DMS79 (cell line): ENCODE data around the gene CCND1.
"Not testable (repeated sequence)": the region's sequence is repeated elsewhere in the genome, so short reads cannot be mapped to it uniquely, and the experiment has no call there.

ENCODE experiments used
- DNase-seq: peaks from one replicate; lab custom pipeline; 2025; lab: John Stamatoyannopoulos, UW

CCND1 gene

DNA sequence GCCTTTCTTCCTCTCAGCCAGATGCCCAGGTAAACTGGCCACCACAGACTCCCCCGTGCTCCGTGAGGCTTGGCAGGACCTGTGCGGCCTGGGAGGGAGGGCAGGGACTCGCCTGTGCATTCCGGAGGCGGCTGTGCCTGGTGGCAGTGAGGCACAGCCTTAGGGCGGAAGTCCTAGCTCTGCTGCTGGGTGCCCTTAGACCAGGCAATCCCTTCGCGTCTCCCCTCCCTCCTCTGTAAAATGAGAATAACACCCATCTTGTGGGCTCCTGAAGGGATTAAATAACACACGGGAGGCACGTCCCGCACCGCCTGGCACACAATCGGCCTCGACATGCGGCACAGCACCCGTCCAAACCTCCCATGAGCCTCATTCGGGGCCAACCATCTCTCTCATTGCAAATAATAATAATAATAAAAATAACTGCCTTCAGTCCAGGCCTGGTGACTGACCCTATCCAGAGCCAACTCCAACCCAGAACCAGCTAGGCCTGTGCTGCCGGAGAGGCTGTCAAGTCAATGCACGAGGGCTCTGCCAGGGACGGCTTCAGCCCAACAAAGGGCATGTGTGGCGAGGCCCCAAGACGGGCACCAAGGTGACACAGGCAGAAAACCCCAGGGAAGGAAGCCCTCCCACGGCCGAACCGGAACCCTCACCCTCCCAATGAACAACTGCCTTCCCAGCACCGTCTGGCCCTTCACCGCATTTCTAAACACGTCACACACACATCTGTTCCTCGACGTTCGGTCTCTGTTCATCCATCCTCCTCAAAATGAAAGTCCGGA, 26.0 kb downstream of the CCND1 start:
- DNase-seq, result no peak

DNA sequence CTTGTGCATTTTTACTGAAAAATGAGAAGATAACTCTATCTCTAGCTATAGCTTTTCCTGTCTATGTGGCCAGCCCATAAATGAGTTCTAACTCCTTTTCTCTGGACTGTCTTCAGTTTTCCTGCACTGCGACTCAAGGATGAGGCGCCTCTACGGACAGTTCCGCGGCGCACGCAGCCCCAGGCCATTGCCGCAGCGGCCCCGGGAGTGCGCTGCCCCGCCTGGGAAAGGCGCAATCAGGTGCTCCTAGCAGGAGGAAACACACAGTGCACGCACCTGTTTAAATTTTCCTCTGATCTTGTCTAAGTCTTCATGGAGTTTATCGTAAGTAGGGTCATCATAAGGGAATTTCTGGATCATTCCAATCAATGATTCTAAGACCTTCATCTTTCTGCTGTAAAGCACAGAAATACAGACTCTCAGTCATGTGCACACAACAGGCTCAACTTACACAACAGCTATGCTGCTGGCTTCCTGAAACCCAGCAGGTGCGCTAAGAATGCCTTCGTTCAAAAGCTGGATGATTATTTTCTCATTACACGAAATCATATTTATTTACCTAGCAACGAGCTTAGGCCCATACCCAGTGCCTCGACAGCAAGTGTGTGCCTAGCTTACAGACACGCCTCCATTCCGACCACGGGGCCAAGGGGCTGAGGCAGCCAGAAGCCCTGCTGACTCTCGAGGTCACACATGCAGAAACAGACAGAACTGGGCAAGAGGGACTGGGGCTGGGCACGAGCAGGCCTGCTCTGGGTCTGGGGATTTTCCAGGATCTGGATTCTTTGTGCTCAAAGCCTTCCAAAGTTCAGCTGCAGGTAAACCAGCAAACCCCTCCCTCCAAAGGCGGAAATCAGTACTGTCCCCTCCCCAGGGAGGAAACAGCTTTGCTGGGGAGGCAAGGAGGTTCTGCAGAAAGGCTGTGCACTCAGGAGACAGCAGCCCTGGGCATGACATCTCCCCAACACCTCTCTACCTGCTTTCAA, 27.0 kb downstream of the CCND1 start:
- no peak for DNase-seq

DNA sequence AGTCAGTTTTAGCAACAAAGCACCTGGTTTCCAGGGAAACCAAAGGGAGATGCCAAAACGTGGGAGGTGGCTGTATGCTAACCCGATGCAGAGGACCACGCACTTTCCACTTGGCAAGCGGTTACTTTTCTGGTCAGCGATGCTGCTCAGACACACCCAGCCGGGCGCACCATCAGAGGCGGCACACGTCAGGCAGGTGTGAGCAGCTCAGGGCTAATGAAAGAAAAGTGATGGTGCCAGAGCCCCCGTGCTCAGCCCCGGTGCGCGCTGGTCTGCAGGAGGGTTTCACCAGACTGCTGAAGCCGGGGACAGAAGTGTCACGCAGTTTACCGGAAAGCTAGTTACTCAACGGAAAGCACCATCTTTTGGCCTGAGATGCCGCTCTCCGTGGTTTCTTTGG, 28.5 kb downstream of the CCND1 start:
- DNase-seq, result no peak

DNA sequence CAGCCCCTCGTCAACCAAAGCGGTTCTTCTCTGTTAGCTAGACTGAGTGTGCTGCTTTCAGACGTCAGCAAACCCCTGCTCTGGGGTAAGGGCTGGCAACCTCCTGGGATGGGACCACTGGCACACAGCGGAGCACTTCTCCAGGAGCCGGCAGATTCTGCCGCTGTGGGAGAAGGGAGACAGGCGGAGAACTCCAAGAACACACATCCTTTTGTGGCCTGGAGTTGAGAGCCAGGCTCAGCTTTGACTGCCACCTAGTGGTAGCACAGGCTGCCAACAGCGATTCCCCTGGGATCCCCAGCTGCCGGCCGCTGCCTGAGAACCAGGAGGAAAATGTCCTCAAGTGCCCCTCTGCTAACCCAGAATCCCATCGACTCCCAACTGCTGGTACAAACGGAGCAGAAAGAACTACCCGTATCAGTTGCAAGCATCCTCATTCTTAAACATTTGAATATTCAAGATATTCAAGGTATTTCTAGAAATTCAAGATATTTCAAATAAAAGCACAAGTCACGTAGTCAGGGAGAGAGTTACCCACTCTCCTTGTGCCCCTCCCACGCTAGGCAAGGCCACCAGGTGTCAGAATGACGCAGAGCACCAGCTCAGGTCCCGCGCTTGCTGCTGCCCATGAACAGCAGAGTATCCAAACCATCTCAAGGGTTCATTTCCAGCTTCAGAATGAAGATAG, 29.3 kb downstream of the CCND1 start:
- DNase-seq, result peak; percentile 73

DNA sequence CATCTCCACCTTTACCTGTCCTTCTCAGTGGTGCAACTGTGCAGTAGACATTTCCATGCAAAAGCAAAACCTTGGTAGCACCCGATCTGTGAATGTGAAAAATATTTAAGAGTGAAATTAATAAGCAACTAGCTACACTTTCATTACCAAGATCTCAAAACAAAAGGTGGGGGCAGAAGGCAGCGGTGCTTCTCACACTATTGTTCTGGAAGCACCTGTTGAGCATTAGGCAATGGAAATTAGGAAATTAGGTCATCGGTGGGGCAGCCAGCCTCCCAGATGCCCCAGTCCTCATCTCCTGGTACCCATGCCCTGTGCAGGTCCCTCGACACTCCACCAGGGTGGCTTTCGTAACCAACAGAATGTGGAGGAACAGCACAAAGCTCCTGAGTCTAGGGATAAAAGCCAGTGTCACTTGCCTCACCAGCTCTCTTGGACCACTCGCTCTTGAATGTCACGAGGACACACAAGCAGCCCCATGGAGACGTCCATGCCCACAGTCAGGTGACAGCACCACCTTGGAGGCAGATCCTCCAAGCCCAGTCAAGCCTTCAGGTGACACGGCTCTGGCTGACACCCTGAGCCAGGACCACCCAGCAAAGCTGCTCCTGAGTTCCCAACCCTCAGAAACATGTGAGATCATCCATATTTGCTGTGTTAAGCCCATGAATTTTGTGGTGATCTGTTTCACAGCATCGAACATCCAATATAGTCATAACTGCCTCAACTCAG, 30.9 kb downstream of the CCND1 start:
- no peak for DNase-seq

DNA sequence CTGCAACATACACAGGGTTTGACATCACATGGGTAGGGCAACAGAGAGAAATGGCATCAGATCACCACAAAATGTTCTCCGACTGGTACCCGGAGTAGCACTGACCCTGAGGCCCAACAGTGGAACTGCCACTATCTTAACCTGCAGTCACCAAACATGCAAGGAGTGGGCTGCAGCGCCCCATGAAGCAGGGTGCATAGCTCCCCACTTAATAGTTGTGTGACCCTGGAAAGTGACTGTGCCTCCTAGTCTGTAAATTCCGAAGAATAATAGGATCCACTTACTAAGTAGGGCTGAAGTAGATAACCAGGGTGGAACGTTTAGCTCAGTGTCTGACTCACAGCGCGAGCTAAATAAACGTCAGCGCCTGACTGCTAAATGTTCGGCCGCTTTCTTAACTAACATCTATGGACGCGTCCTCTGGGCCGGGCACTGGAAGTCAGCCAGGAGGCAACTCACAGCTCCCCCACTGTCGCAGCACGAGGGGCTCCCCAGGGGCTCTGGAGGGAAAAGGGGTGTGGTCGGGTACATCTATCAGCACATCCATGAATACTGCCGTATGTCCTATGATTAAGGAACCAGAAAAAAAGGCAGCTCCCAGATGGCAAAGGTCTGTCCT, 33.4 kb downstream of the CCND1 start:
- DNase-seq, result no peak

DNA sequence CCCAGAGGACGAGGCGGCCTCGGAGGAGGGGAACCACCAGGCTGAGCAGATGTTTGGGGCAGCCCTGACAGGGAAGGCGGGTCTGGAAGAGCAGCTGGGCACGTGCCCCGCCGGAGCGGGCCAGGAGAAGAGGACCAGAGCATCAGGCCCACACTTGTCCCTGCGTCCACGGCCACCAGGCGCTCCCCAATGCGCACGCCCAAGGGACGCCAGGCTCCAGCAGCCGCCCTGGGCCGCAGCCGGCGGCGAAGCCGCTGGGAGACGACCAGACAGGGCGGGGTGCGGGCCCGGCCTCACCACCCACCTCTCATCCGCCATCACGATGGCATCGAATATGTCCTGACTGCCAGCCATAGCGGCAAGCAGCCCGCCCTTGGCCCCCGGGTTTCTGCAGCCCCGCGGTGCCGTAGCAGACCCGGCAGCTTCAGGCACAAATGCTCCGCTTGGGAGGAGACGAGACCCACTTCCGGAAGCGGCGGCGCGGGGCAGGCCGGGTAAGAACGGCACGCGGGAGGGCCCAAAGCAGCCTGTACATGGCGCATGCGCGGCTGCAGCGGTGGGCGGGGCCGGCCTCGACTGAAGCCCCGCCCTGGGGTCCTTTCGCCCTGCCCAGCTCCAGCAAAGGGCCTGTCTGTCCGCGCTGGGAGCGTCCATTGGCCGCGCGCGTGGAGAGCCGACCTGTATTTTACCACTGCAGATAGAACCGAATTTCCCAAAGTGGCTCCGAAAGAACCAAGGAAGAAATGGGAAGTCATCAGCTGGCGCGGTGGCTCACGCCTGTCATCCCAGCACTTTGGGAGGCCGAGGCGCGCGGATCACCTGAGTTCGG, 34.1 kb downstream of the CCND1 start, which contains the start of gene LTO1:
TSS of gene LTO1 (minus strand) at position 468 of the 829 bp plus-strand sequence. CDS start at position 354, 114 bp downstream.
- peak; percentile 85 for DNase-seq

DNA sequence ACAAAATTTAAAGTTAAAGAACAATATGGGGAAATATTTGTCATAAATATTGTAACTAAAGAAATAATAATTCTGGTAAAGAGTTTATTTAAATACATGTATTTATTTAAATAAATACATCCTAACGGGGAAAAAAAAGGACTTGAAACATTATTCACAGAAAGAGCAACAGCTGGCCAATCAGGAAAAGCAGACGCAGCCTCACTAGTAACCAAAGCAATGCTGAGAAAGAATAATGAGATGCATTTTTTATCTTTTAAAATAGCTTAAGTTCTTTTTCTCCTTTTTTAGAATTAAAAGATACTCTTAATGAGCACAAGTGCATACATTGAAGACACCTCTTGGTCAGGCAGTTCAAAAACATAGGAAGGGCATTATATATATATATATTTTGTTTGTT, 36.8 kb downstream of the CCND1 start:
- no peak for DNase-seq

DNA sequence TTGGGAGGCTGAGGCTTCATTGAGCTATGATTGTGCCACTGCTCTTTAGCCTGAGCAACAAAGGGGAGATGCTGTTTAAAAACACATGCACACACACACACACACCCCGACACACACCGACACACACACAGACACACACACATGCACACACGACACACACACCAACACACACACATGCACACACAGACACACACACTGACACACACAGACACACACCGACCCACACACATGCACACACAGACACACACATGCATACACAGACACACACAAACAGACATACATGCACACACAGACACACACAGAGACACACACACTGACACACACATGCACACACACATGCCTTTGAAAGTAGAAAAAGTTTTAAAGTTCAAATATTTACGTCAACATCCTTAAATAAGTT, 39.7 kb downstream of the CCND1 start:
- no peak for DNase-seq

DNA sequence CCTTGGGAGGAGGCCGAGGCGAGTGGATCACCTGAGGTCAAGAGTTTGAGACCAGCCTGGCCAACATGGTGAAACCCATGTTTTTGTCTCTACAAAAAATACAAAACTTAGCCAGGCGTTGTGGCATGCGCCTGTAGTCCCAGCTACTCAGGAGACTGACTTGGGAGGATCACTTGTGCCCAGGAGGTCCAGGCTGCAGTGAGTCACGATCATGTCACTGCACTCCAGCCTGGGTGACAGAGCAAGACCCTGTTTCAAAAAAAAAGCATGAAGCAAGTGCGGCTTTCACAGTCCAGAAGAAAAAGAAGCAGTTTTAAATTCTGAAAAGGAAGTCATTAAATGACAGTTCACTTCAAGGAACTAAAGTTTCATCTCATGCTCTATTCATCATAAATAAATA, 41.3 kb downstream of the CCND1 start:
- DNase-seq, result no peak

DNA sequence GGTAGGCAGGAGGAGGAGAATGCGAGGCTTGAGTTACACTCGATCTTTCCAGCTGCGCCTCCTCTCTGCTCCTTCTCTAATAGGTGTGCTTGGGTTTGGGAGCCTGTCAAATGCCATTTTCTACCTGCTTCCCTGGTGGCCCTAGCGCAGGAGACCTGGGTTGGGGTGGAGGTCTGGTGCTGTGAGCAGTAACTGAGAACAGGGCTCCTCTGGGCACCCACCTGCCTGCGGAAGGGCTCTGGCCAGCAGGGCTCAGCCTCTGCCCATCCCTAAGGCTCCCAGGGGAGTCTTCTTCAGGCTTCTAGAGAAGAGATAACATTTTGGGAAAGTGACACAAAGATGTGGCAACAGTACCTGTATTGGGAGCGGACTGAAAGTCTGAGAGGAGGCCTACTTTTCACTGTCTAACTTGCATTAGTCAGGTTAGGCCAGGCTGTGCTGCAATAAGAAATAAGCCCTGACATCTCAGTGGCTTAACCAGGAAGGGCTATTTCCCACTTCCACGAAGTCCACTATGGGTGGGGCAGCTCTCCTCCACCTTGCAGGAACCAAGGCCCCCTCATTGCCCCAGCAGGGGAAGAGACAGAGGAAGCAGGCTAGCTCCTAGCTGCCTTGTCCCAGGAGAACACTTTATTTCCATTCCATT, 41.8 kb downstream of the CCND1 start:
- DNase-seq, result no peak

DNA sequence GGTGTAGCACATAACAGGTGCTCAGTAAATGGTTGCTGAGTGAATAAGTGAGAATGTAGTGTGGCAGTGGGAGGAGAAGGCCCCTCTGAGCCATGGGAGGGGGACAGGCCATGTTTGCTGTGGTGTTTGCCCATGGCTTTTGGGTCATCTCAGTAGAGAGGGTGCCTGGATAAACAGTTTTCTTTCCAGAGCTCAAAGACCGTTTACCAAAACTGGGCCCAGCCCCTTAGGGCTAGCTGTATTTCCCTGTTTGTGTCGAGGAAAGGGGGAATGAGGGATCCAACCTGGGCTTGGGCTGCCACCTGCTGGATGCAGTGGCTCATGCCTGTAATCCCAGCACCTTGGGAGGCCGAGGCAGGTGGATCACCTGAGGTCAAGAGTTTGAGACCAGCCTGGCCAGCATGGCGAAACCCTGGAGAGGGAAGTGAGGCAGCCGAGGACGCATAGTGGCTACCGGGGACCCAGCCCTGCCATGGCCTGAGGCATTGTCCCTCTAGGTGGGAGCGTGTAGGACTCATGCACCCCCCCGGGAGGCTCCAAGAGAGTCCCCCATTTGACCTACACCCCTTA, 42.9 kb downstream of the CCND1 start:
- no peak for DNase-seq

DNA sequence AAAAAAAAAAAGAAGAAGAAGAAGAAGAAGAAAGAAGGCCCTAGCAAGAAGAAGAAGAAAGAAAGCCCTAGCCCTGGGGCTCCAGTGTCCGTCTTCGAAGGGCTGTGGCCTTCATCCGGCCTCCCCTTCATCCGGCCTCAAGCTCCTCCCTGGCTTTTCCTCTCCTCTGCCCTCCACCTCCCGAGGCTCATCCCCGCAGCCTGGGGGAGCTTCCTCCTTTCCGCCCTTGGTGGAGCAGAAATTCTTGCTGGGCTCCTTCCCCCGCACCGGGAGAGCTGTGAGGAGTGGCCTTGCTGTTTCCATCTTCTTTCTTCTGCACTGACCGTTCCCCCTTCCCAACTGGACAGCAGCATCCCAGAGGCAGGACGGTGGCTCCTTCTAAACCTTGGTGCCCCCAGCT, 43.7 kb downstream of the CCND1 start:
- DNase-seq, result no peak

DNA sequence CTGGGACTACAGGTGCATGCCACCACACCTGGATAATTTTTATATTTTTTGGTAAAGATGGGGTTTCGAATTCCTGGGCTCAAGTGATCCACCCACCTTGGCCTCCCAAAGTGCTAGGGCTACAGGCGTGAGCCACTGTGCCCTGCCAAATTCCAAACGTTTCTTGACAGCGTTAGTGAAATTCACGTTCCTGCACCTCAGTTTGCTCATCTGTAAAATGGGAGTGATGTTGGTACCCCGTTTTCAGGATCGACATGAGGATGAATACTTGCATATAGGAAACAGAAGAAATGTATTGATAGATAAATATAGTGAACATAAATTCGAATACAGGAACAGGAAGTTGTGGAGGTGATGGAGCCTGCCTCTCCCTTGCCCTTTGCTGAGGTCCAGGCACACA, 44.4 kb downstream of the CCND1 start:
- no peak for DNase-seq

DNA sequence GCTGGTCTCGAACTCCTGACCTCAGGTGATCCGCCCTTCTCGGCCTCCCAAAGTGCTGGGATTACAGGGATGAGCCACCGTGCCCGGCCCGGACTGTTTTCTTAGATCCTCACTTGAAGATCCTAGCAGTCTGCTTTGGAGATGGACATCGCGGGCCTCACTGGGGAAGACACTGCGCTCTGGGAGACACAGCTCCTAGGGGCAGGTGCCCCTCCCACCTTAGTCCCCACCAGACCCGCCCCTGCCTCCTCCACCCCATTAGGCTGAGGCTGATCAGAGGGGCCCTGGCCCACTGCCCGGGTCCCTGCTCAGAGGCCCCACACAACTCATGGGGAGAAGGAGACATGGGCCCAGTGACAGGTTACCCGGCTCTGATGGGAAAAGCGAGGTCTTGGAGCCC, 45.5 kb downstream of the CCND1 start:
- no peak for DNase-seq

DNA sequence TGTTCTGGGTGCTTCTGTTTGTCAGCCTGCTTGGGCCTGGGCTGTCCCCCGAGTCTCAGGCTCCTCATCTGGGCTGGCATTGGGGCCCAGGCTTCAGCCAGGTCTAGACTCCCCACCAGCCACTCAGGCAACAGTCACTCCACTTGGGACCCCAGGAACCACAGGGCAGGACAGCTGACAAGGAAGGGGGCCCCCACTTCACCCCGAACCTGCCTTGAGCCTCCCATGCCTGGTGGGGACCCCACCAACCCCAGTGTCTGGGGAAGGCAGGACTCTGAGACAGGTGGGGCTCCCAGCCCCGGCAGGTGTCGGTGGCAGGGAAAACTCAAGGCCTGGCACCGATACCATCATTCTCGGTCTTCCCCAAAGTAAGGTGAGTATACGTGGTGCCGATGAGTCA, 45.9 kb downstream of the CCND1 start:
- DNase-seq, result no peak

DNA sequence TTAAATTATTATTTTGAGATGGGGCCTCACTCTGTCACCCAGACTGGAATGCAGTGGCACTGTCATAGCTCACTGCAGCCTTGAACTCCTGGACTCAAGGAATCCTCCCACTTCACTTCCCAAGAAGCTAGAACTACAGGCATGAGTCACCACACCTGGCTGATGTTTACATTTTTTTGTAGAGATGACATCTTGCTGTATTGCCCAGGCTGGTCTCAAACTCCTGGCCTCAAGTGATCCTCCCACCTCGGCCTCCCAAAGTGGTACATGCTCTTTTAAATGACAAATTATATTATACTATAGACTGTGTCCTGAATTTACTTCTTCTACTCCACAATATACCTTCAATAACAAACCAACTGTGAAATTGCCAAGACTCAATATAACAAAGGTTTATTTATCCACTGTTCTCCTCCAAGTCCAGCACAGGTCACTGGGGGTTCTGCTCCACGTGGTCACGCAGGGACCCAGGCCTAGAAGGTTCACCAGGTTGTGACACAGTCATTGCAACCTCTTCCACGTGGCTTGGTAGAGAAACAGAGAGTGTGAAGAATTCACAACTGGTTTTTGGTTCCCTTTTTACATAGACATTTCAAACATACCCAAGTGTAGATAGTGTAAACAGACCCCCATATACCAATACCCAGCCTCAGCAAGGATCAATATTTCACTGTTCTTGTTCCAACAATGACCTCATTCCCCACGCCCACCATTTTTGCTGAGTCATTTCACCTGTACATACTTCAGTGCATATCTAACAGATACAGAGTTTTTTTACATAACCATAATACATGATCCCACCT, 47.2 kb downstream of the CCND1 start:
- DNase-seq, result not testable (repeated sequence)

DNA sequence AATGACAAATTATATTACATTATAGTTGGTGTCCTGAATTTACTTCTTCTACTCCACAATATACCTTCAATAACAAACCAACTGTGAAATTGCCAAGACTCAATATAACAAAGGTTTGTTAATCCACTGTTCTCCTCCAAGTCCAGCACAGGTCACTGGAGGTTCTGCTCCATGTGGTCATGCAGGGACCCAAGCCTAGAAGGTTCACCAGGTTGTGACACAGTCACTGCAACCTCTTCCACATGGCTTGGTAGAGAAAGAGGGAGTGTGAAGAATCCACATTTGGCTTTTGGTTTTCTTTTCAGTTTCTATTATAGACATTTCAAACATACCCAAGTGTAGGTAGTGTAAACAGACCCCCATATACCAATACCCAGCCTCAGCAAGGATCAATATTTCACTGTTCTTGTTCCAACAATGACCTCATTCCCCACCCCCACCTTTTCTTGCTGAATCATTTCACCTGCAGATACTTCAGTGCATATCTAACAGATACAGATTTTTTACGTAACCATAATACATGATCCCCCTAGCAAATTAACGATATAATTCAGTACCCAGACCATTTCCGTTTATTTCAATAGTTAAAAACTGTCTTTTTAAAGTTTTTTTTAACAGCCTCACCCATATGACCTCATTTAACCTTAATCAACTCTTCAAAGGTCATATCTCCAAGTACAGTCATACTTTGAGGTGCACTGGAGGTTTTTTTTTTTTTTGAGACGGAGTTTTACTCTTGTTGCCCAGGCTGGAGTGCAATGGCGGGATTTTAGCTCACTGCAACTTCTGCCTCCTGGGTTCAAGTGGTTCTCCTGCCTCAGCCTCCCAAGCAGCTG, 48.7 kb downstream of the CCND1 start:
- no peak for DNase-seq
